H4 (cell line): ENCODE data around the gene RCOR1. TPM values are rescaled to one million over a fixed set of nuclear protein-coding genes. Genes with fewer than 3 reads are reported as not detected.
A peak's percentile ranks its signal among the peaks of the same experiment; 100 is the strongest.
"Not testable (repeated sequence)": the region's sequence is repeated elsewhere in the genome, so short reads cannot be mapped to it uniquely, and the experiment has no call there.

Experiments used
- DNase-seq: peaks from one replicate; pipeline ENCODE4 v3.0.0-alpha.2; 2015; ENCODE audit warnings: low spot score
- total RNA-seq: library from RNA; depleted of rRNA; stranded (reverse); fragments of >200 nt; shearing (Covaris generic); gene quantifications from 2 replicates; pipeline ENCODE4 v1.2.3, GENCODE V29; 2014

RCOR1 gene
- total RNA-seq, 1 experiment from 2014 or later, result 32.9 TPM

DNA sequence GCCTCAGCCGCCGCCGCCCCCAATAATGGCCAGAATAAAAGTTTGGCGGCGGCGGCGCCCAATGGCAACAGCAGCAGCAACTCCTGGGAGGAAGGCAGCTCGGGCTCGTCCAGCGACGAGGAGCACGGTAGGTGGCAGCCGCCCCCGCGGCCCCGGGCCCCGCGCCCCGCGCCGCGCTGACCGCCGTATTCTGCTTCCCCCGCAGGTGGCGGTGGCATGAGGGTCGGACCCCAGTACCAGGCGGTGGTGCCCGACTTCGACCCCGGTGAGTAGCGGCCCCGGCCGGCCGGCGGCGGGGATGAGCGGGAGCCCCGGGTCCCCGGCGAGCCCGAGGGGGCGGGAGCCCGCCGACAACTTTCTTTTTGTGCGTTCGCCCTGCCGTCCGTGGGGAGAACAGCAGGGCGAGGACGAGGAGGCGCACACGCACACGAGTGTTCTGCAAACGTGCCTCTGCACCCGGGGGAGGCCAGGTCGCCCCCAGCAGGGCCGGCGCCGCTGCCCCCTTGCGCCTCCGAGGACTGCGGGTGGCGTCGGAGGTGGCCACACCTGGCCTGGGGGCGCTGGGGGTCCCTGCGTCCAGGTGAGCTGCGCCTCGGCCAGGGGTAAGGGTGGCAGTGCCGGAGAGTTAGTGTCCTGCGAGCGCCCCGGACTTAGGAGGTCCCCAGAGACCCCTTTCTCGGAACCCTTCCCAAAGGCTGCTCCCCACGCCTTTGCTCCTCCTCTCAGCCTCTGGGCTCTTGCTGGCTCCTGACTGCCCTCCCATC is 794 bp downstream of the RCOR1 start:
- DNase-seq, result peak; percentile 21

DNA sequence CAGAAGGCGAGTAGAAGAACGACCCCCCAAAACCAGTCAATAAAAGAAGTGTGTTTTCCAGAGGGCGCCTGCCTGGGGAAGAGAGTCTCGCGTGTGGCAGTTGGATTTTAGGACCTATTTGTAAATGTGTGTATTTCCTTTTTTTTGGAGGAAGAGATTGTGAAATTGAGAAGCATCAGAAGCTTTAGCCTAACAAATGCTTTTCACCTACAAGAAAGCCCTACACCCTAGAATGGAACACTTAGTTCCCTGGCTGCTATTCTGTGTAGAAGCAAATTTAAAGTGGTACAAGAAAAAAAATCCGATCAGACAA is 1.3 kb downstream of the RCOR1 start:
- no peak for DNase-seq

DNA sequence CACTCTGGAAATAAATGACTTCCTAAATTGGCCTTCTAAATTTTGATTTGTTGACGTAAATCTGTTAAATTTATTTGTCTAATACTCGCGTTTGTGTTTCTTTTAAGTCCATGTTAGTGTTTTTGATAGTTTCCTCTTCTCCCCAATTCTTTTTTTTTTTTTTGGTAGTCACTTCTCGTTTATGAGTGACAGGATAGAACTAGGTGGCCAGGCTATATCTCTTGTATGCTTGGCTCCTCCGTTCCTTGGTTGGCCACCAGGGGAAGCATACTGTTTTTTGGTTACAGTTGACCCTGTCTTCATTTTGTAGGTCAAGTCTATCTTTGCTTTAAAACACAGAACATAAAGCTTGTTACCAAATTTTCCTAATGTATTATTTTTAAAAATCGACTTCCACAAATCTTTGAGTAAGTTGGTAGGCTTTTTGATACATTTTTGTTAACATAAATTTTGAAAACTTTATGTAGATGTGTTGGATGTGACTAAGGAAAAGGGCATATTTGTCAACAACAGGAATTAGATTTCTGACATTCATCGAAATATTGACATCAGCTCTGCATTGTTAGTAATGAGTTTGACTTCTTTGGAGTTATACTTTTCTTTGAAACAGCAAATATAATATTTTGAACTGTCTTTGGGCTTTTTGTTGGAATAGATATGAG is 2.2 kb downstream of the RCOR1 start:
- DNase-seq, result peak; percentile 58

DNA sequence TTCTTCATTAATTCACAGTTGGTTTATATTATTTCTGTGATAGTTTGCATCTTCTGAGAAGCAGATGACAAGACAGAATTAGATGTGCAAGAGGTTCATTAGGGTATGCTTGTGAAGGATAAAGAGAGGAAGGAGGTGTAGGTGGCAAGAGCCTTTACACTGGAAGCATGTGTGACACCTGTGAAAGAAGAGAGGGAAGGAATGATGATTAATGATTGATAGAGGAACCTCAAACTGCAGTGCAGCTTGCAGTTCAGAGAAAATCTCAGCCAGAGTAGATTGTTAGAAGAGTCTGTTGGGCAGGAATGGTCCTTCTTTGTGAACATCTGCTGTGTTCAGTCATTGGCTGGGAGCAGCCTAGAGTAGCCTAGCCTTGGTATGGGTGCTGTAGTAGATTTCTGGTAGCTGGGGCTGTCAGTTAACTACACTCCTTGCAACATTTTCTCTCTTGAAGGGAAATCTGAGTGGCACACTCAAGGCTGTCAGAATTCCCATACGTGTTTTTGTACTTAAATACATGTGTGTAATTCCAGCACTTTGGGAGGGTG is 9.0 kb downstream of the RCOR1 start:
- DNase-seq, result no peak

DNA sequence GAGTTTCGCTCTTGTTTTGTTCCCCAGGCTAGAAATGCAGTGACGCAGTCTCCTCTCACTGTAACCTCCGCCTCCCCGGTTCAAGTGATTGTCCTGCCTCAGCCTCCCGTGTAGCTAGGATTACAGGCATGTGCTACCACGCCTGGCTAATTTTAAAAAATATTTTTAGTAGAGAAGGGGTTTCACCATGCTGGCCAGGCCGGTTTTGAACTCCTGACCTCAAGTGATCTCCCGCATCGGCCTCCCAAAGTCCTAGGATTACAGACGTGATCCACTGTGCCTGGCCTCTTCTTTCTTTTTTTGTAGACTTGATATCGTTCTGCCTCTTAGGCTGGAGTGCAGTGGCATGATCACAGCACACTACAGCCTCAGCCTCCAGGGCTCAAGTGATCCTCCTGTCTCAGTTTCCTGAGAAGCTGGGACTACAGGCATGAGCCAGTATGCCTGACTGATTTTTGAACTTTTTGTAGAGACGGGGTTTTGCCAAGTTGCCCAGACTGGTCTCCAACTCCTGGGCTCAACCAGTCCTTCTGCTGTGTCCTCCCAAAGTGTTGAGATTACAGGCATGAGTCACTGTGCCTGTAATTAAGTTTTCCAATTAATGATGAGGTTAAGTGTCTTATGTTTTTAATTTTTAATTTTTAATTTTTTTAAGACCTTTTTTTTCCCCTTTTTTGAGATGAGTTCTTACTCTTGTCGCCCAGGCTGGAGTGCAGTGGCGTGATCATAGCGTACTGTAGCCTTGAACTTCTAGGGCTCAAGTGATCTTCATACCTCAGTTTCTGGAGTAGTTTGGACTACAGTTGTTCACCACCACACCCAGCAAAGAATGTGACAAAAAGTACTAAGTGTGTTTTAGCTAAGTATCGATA is 10.2 kb downstream of the RCOR1 start:
- no peak for DNase-seq

DNA sequence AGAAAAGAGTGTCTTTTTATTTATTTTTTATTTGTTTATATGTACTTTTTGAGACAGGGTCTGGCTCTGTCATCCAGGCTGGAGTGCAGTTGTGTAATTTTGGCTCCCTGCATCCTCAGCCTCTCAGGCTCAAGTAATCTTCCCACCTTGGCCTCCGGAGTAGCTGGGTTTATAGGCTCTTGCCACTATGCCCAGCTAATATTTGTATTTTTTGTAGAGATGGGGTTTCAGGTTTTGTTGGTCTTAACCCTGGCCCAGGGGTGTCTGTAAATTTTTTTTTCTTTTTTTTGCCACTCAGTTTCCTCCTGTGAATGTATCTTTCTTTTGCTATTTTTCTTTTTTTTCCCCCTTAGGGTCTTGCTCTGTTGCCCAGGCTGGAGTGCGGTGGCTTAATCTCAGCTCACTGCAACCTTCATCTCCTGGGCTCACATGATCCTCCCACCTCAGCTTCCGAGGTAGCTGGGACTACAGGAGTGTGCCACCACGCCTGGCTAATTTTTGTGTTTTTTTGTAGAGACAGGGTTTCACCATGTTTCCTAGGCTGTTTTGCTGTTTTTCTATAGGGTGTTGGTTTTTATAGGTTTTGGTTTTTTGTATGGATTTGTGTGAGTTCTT is 11.0 kb downstream of the RCOR1 start:
- no peak for DNase-seq

DNA sequence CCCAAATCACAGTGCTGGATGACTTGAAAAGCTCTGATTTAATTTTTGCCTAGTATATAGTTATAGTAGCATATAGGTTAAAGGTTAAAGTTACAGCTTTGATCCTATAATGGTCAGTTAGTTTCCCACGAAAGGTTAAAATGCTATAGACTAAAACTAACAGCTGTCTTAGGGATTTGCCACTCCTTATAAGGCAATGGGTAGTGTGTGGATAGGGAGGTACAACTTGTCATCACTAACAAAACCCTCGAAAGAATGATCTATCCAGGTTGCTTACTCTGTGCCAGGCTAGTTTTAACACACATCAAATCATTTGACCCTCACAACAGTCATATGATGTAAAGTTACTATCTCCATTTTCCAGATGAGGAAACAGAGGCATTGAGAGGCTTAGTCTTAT is 11.7 kb downstream of the RCOR1 start:
- no peak for DNase-seq

DNA sequence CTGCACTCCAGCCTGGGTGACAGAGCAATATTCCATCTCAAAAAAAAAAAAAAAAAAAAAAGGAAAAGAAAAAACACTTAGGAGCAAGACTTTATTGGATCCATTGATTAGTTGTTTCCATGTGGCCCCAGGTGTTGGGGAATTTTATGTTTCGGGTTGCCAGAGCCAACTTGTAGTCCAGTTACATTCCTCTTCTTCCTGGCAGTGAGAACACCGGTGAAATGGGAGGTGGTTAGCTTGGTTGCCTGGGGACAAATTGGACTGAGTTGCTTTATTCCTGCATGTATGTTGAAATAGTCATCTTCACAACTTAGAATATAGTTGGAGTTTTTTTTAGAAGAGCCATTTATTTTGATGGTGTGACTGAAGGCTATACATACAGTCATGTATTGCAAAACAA is 12.6 kb downstream of the RCOR1 start:
- no peak for DNase-seq

DNA sequence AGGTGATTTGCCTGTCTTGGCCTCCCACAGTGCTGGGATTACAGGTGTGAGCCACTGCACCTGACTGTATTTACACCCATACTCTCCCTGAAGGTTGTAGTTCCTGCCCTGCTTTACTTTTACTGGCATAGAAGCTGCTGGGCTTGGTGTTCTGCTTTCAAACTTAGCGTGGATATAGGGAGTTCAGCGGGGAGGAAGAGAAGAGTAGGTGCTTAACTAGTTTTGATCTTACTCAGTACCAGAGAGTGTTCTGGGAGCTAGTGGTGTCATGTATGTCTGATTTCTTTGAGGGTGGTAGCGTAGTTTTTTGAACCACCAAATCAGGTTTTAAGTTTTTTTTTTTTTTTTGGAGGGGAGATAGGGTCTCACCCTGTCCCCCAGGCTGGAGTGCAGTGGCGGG is 13.8 kb downstream of the RCOR1 start:
- DNase-seq, result no peak

DNA sequence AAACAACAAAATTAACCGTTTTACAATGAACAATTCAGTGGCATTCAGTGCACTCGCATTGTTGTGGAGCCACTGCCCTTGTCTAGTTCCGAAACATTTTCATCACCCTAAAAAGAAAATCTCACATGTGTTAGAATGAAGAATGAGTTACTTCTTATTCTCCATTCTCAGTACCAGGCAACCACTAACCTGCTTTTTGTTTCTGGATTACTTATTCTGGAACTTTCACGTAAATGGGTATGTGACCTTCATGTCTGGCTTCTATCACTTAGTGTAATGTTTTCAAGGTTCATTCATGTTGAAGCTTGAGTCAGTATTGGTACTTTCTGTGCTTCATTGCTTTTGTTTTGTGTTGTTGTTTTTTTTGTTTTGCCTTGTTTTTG is 15.6 kb downstream of the RCOR1 start:
- DNase-seq, result no peak

DNA sequence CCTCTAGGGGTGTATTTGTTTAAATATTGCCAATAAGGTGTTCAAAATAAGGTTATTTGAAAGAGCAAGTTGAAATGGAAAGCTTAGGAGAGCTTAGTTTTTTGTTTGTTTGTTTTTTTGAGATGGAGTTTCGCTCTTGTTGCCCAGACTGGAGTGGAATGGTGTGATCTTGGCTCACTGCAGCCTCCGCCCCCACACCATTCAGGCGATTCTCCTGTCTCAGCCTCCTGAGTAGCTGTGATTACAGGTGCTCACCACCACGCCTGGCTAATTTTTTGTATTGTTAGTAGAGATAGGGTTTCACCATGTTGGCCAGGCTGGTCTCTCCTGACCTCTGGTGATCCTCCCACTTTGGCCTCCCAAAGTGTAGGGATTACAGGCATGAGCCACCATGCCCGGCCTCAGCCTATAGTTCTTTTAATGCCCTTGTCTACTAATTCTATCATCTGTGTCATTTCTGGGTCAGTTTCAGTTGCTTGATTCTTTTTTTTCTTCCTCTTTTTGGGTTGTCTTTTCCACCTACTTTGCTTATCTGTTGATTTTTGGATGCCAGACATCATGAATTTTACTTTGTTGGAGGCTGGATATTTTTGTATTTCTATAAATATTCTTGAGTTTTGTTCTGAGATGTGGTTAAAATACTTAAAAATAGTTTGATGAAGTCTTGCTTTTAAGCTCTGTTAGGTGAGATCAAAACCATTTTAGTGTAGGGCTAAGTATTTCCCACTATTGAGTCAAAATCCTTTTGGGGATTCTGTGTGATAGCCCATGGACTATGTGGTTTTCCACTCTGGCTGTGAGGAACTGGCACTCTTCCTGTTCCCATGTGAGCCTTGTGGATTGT is 18.7 kb downstream of the RCOR1 start:
- DNase-seq, result no peak

DNA sequence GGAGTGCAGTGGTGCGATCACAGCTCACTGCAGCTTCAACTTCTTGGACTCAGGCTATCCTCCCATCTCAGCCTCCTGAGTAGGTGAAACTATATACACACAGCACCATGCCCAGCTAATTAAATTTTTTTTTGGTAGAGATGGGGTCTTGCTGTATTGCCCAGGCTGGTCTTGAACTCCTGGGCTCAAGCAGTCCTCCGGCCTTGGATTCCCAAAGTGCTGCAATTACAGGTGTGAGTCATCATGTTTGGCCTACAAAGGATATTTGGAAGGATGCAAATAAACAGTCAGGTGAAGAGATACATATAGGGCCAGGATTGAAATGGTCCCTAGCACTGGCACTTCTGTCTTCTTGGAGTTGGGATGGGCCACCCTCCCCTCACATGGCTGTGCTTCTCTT is 23.9 kb downstream of the RCOR1 start:
- DNase-seq, result no peak

DNA sequence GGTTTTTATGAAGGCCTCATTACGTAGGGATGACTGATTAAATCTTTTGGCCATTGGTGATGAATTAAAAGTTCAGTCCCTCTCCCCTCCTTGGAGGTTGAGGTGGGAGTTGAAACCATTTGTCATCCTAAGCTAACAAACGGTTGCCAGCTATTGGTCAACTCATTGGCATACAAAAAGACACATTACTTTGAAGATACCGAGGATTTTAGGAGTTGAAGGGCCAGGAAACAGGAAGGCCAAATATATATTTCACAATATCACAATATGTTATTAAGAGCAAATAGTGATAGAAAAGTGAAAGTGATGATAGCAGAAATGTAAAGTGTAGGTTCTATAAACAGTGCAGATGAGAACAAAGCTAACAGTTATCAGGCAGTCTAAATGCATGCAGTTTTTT is 24.4 kb downstream of the RCOR1 start:
- DNase-seq, result no peak

DNA sequence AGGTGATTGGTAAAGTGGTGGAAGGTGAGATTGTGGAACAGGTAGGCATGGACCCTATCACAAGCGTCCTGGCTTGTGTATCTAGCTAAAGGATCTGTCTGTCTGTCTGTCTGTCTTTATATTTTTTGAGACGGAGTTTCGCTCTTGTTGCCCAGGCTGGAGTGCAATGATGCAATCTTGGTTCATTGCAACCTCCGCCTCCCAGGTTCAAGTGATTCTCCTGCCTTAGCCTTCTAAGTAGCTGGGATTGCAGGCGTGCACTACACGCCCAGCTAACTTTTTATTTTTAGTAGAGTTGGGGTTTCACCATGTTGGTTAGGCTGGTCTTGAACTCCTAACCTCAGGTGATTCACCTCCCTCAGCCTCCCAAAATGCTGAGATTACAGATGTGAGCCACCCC is 26.6 kb downstream of the RCOR1 start:
- DNase-seq, result not testable (repeated sequence)

DNA sequence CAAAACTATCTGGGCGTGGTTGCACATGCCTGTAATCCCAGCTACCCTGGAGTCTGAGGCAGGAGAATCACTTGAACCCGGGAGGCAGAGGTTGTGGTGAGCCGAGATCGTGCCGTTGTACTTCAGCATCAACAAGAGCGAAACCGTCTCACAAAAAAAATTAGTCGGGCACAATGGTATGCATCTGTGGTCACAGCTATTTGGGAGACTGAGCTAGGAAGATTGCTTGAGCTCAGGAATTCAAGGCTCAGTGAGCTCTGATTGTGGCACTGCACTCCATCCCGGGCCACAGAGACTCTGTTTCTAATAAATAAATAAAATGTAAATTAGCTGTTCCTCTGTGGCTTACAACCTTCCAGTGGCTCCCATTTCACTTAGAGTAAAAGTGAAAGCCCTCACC is 28.0 kb downstream of the RCOR1 start:
- peak; percentile 33 for DNase-seq

DNA sequence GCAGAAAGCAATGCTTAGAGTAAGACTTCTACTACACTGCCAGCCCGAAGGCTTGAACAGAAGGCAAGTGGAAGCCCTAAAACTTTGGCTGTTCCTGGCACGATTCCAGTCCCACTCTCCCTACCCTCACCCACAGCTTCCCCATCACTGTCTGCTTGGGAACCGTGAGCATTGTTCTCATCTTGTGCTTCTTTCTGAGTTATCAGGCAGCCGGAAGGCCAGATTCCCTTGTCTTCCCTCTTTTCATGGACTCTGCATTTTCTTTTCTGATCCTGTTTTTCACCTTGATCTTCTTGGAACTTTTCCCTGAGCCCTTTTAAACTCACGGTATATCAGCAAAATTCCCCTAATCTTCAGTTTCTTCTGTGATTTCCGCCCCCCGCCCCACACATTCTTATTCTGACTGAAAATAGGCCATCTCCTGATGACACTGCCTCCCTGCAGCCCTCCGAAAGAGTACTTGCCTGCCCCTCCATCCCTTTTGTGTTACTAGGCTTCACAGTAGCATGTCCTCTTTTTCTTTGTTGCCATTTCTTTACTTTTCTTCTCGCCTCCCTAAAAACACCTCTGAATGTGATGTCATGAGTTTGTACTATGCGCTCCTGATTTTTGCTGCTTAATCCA is 29.9 kb downstream of the RCOR1 start:
- DNase-seq, result no peak

DNA sequence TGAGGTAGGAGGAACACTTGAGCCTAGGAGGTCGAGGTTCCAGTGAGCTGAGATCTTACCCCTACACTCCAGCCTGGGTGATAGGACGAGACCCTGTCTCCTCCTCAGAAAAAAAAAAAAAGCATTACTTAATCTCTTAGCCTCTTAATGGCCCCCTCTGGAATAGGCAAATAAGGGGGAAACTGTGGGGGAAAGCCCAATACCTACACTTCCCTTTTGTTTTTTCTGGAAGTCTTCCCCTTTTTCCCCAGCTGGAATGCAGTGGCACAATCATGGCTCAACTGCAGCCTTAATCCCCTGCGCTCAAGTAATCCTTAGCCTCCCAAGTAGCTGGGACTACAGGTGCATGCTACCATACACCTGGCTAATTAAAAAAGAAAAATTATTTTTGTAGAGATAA is 32.2 kb downstream of the RCOR1 start:
- no peak for DNase-seq

DNA sequence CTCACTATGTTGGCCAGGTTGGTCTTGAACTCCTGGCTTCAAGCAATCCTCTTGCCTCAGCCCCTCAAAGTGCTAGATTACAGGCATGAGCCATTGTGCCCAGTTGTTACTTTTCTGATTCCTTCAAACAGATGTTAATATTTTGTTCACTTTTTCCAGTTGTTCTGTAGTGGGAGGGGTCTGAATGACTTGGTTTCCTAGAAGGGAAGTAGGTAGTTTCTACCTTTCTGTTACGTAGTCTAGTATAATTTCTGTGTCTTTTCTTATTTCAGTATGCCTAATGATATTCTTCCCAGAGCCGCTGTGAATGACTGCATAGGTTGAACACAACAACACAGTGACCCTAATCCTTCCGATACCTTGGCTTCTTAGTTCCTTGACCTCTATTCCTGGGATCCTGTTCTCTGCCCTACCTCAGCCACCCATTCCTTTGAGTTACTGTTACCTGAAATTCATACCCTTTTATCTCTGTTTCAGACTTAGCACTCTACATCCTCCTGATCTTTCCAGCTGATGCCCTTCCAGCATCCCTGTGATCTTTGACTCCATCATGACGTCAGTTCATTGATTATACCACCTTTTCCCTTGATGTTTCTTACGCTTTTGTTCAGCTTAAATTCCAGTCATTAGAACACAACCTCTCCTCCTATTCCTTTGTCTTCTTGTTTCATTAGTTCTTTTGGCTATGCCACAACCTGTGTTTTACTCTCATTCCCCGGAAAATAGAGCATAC is 33.3 kb downstream of the RCOR1 start:
- no peak for DNase-seq

DNA sequence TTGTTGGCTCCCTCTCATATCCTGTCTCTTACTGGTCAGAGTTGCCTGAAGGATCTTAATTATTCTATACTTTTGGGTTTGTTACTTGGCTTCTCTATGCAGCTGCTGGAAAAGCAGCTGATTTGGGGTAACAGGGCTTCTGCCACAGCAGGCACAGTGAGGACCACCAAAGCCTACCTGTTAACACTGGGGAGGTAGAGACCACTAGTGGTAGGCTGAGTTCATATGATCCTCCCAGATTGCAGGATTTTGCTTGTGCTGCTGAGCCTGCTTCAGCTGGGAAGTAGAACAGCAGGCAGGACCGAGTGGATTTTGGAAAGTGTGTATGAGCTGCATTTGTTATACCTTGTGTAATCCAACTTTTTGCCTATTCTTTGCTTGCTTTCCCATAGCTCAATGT is 34.1 kb downstream of the RCOR1 start:
- no peak for DNase-seq

DNA sequence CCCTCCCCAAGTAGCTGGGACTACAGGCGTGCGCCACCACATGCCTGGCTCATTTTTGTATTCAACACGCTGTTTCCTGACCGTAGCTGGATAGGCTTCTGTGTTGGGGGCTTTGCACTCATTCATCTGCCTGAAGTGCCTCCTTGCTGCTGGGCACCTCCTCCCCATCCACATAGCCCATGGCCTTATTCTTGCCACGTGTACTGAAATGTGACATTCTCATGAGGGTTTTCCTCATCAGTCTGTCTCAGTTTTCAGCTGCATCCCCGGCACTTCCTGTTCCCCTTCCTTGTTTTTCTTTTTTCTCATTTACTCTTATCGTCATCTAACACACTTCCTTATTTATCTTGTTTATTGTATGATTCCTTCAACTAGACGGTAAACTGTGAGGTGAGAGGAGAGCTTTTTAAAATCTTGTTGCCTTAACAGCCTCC is 36.6 kb downstream of the RCOR1 start:
- DNase-seq, result no peak
